ENCODE data around the gene CD63. TPM values are rescaled to one million over a fixed set of nuclear protein-coding genes. Genes with fewer than 3 reads are reported as not detected.

CD63 gene
- total RNA-seq, 1 experiment from 2014 or later: 880 TPM

- TF ChIP-seq CTCF (IDR thresholded peaks at IDR 0.05; ENCODE audit: unreplicated experiment): peak; percentile 44
- Mint-ChIP-seq H3K4me1 (ENCODE audit: low read depth, unreplicated experiment) (peaks cover 28% of the 10 kb centered on the region), H3K4me3 (ENCODE audit: low read depth, unreplicated experiment) (no peak overlapping the region), H3K27ac (ENCODE audit: unreplicated experiment) (no peak overlapping the region), H3K9me3 (ENCODE audit: low read depth, unreplicated experiment) (no peaks in the 10 kb centered on the region), H3K36me3 (ENCODE audit: insufficient read depth, unreplicated experiment) (peaks cover 6% of the 10 kb centered on the region), H3K27me3 (ENCODE audit: unreplicated experiment) (peaks cover 61% of the 10 kb centered on the region)
- BruUV-seq (replicated peaks): no TSS peak
- CTCF ChIA-PET: interaction anchor here (0.9 to 2.6 kb wide), 5 partner anchors 10 to 24 kb away, joined by 3 to 14 read pairs (median 3); partner anchors contain the start of genes BLOC1S1 and RDH5
- intact Hi-C loops (cut with micrococcal nuclease; ENCODE audit: unreplicated experiment): no loop called here
- DNase-seq: peak; percentile 40
Measured at GRCh38 chr12:55705782-55706402, 22.9 kb downstream of the CD63 start.

- no peak overlapping the region for H3K4me3 Mint-ChIP-seq (ENCODE audit: low read depth, unreplicated experiment)
- CTCF ChIA-PET: interaction anchor here (0.9 to 2.6 kb wide), 4 partner anchors 9 to 24 kb away, joined by 3 to 14 read pairs (median 4); partner anchors contain the start of gene RDH5
- no peak for DNase-seq
- no peaks in the 10 kb centered on the region for H3K9me3 Mint-ChIP-seq (ENCODE audit: low read depth, unreplicated experiment)
- TF ChIP-seq CTCF (IDR thresholded peaks at IDR 0.05; ENCODE audit: unreplicated experiment): no peak
- peaks cover 64% of the 10 kb centered on the region for H3K27me3 Mint-ChIP-seq (ENCODE audit: unreplicated experiment)
- peaks cover 6% of the 10 kb centered on the region for H3K36me3 Mint-ChIP-seq (ENCODE audit: insufficient read depth, unreplicated experiment)
- H3K4me1 Mint-ChIP-seq (ENCODE audit: low read depth, unreplicated experiment): peaks cover 28% of the 10 kb centered on the region
- no TSS peak for BruUV-seq (replicated peaks)
- no peak overlapping the region for H3K27ac Mint-ChIP-seq (ENCODE audit: unreplicated experiment)
- intact Hi-C loops (cut with micrococcal nuclease; ENCODE audit: unreplicated experiment): no loop called here
Measured at GRCh38 chr12:55704824-55705718, 23.7 kb downstream of the CD63 start.

DNA sequence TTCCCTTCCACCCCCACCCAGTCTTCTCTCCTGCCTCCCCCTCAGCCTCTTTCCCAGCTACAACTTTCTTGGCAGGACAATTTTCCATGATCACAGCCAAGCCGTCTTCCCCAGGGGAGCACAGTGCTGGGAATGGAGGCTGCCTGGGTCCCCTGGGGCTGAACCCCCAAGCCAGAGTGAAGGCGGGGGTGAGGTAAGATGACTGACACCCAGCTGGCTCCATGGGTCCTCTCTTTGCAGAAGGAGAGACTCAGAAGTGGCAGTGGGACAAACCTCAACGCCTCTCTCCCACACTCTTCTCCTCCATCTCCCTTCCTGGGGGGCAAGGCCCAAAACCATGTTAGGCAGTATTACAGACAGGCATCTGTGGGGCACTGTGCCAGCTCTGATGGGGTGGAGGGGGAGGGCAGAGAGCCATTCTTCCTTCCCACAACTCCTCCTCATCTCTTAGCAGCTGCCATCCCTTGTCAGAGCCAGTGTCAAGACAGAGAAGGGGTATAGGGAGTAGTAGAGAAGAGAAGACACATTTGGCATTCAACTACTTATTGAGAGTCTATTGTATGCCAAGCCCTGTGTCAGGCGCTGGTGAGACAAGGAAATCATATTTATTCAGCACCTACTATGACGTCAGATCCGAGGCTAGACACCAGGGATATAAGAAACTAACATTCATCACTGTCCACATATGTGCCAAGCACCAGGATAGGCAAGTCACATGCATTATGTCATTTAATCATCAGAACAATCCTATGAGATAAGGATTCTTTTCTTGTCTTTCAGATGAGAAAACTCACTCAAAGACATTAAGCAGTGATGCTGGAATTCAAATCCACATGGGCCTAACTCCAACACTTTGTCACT is 24.7 kb downstream of the CD63 start:
- CTCF ChIA-PET: no interaction called here
- intact Hi-C loops (cut with micrococcal nuclease; ENCODE audit: unreplicated experiment): no loop called here
- Mint-ChIP-seq H3K9me3 (ENCODE audit: low read depth, unreplicated experiment) (no peaks in the 10 kb centered on the region), H3K36me3 (ENCODE audit: insufficient read depth, unreplicated experiment) (peaks cover 6% of the 10 kb centered on the region), H3K4me3 (ENCODE audit: low read depth, unreplicated experiment) (no peak overlapping the region), H3K4me1 (ENCODE audit: low read depth, unreplicated experiment) (peaks cover 25% of the 10 kb centered on the region), H3K27ac (ENCODE audit: unreplicated experiment) (no peak overlapping the region), H3K27me3 (ENCODE audit: unreplicated experiment) (peaks cover 64% of the 10 kb centered on the region)
- no TSS peak for BruUV-seq (replicated peaks)
- DNase-seq: no peak
- TF ChIP-seq CTCF (IDR thresholded peaks at IDR 0.05; ENCODE audit: unreplicated experiment): no peak

- BruUV-seq (replicated peaks): no TSS peak
- DNase-seq: no peak
- no peak overlapping the region for H3K4me3 Mint-ChIP-seq (ENCODE audit: low read depth, unreplicated experiment)
- H3K4me1 Mint-ChIP-seq (ENCODE audit: low read depth, unreplicated experiment): peaks cover 16% of the 10 kb centered on the region
- no peak for TF ChIP-seq CTCF (IDR thresholded peaks at IDR 0.05; ENCODE audit: unreplicated experiment)
- peaks cover 5% of the 10 kb centered on the region for H3K36me3 Mint-ChIP-seq (ENCODE audit: insufficient read depth, unreplicated experiment)
- CTCF ChIA-PET: no interaction called here
- intact Hi-C loops (cut with micrococcal nuclease; ENCODE audit: unreplicated experiment): no loop called here
- H3K27me3 Mint-ChIP-seq (ENCODE audit: unreplicated experiment): peaks cover 58% of the 10 kb centered on the region
- no peaks in the 10 kb centered on the region for H3K9me3 Mint-ChIP-seq (ENCODE audit: low read depth, unreplicated experiment)
- H3K27ac Mint-ChIP-seq (ENCODE audit: unreplicated experiment): no peak overlapping the region
Measured at GRCh38 chr12:55703288-55703687, 25.5 kb downstream of the CD63 start.
